Esophagus squamous epithelium (tissue), 5 donors: ENCODE measurements around the gene DPYSL4. TPM values are rescaled to one million over a fixed set of nuclear protein-coding genes. Genes with fewer than 3 reads are reported as not detected.

Experiments
- DNase-seq: peaks from one replicate; lab custom pipeline; 2025; lab: John Stamatoyannopoulos, UW
- H3K27ac ChIP-seq, 4 donors: fragments of 200-600 bp; sonication (generic); one replicate each; pipeline ENCODE4 v1.5.1; 2016 to 2019; ENCODE audit warnings: mild to moderate bottlenecking in 1 of 4
- H3K27me3 ChIP-seq, 4 donors: fragments of 200-600 bp; sonication (generic); 1 replicate in 3 of 4; 2 replicates in 1 of 4; pipeline versions ENCODE4 v1.5.1 to v1.6.0; 2017 to 2021; ENCODE audit warnings: antibody characterized with exemption in 1 of 4
- H3K36me3 ChIP-seq, 3 donors: fragments of 200-600 bp; sonication (generic); one replicate each; pipeline ENCODE4 v1.5.1; 2016 to 2019
- H3K4me1 ChIP-seq, 3 donors: fragments of 200-600 bp; sonication (generic); one replicate each; pipeline ENCODE4 v1.5.1; 2017 to 2019
- H3K4me3 ChIP-seq, 4 donors: fragments of 200-600 bp; sonication (generic); 1 replicate in 3 of 4; 2 replicates in 1 of 4; pipeline ENCODE4 v1.5.1; 2016 to 2019; ENCODE audit warnings: mild to moderate bottlenecking in 2 of 4, moderate library complexity in 1 of 4
- H3K9me3 ChIP-seq, 3 donors: fragments of 200-600 bp; sonication (generic); one replicate each; pipeline ENCODE4 v1.5.1; 2016 to 2019
- POLR2A ChIP-seq, 4 donors: fragments of 450-650 bp; IDR thresholded peaks; one replicate each; pipeline ENCODE4 v1.6.1; 2017; ENCODE audit warnings: antibody characterized with exemption in 4 of 4, mild to moderate bottlenecking in 4 of 4, moderate library complexity in 3 of 4
- WGBS, 2 donors: methylation state at CpG; one replicate each; pipeline ENCODE4 v1.1.5; 2018; 5-methylcytosine and 5-hydroxymethylcytosine counted together
- intact Hi-C: fragments of 100-400 bp; cut with DNase I; formaldehyde crosslinking; loops from one replicate; pipeline ENCODE4 v1.15.0; 2022
- total RNA-seq, 4 donors: library from RNA; depleted of rRNA; stranded (reverse); fragments of >200 nt; gene quantifications; one replicate each; pipeline ENCODE4 v1.1.0, GENCODE V29; 2016
- TF ChIP-seq, protein P1 (sequence below), 6 experiments: fragments of 450-650 bp in 4 of 6; fragments of 200-600 bp in 2 of 6; sonication (generic) in 2 of 6; IDR thresholded peaks; one replicate each; pipeline ENCODE4 v1.5.1; 2016 to 2019; ENCODE audit warnings: antibody characterized with exemption in 6 of 6, mild to moderate bottlenecking in 4 of 6, moderate library complexity in 4 of 6
- donor health status: DM: yes; HTN: yes; CAD: no.

The DPYSL4 gene
- total RNA-seq, 4 donors from 2014 or later = 0.95 to 1.6 TPM; not detected in 2

DNA sequence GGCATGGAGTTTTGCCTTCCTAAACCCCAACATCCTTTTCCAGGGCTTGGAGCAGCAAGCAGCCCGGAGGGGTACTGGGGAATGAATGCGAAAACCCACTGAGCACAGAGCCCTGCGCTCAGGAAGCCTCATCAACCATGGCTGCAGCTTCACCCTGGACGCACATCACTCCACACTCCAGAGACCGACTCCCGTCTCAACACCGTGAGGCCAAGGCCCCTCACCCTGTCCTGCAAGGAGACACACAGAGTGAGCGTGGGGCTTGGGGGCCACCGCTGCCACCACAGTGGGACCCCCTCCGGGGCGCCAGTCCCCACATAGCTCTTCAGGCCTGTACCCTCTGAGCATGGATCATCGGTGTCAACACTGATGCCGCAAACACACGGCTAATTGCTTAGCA lies 41.9 kb downstream of the DPYSL4 start:
- Histone ChIP-seq H3K9me3 (no peaks in the 10 kb centered on the region), H3K36me3 (no peaks in the 10 kb centered on the region), H3K27ac (no peak overlapping the region), H3K4me1 (peaks cover 0 to 15% (median 0%) of the 10 kb centered on the region in 3 donors), H3K4me3 (no peak overlapping the region), H3K27me3 (no peaks in the 10 kb centered on the region)
- WGBS, 2 donors = 90 to 100% methylated on average over 2 to 6 of the region's 14 CpGs
- TF ChIP-seq, protein P1, sequence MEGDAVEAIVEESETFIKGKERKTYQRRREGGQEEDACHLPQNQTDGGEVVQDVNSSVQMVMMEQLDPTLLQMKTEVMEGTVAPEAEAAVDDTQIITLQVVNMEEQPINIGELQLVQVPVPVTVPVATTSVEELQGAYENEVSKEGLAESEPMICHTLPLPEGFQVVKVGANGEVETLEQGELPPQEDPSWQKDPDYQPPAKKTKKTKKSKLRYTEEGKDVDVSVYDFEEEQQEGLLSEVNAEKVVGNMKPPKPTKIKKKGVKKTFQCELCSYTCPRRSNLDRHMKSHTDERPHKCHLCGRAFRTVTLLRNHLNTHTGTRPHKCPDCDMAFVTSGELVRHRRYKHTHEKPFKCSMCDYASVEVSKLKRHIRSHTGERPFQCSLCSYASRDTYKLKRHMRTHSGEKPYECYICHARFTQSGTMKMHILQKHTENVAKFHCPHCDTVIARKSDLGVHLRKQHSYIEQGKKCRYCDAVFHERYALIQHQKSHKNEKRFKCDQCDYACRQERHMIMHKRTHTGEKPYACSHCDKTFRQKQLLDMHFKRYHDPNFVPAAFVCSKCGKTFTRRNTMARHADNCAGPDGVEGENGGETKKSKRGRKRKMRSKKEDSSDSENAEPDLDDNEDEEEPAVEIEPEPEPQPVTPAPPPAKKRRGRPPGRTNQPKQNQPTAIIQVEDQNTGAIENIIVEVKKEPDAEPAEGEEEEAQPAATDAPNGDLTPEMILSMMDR (IDR thresholded peaks at IDR 0.05) = no peak
- TF ChIP-seq POLR2A (IDR thresholded peaks at IDR 0.05) = no peak
- no peak for DNase-seq
- intact Hi-C loops = no loop called here

DNA sequence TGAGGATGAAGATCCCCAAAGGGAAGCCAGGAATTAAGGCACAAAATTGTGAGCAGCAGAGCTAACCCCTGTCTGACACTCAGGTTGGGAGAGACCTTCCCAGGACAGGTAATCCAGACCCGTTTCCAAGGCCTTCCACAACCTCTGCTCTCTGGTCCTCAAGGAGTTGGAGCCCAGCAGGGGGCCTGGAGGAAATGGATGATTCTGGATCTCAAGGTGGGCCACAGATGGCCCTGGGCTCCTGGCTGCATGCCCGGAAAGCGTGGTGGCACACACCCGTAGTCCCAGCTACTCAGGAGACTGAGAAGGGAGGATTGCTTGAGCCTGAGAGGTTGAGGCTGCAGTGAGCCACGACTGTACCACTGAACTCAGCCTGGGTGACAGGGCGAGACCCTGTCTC lies 42.3 kb downstream of the DPYSL4 start:
- Histone ChIP-seq H3K27ac (no peak overlapping the region), H3K27me3 (no peaks in the 10 kb centered on the region), H3K4me1 (peaks cover 0 to 15% (median 0%) of the 10 kb centered on the region in 3 donors), H3K36me3 (no peaks in the 10 kb centered on the region), H3K9me3 (no peaks in the 10 kb centered on the region), H3K4me3 (no peak overlapping the region)
- 88 to 91% methylated on average over 4 to 6 of the region's 6 CpGs for WGBS, 2 donors
- TF ChIP-seq POLR2A (IDR thresholded peaks at IDR 0.05) = no peak
- TF ChIP-seq, protein P1 (IDR thresholded peaks at IDR 0.05) = no peak
- intact Hi-C loops = no loop called here
- DNase-seq = no peak

DNA sequence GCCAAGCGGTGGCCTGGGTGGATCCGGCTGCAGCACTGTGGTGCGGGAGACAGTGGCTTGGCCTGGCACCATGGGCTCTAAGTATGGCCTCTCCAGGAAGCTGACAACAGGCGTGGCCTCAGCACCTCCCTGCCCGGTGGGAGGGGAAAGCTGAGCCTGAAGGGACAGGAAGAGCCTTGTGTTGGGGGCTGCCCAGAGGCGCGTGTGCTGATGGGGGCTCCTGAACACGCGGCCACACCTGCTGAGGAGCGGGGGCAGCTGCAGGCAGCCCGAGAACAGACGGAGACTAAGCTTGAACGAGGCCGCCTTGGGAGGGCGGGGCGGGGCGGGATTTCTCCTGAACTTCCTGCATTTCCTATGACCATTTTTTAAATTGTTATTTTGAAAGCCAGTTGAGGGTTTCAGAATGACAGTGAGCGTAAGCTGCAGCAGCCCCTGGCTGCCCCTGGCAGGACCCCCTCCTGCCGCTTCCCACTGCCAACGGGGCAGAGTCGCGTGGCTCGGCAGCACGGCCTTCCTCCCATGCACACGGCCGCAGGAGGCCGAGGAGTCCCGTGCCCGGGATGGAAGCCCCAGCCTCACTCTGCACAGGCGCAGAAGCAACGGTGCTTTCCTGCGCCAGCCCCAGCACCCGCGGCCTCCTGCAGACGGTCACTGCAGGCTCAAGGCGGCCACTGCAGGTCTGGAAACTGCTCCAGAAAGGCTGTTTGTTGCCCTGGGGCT lies 43.2 kb downstream of the DPYSL4 start:
- DNase-seq = no peak
- Histone ChIP-seq H3K9me3 (no peaks in the 10 kb centered on the region), H3K27ac (peak overlapping the region; percentile 32 to 66 (median 54)), H3K36me3 (no peaks in the 10 kb centered on the region), H3K27me3 (no peaks in the 10 kb centered on the region), H3K4me1 (peaks cover 0 to 15% (median 0%) of the 10 kb centered on the region in 3 donors), H3K4me3 (peak overlapping the region; percentile 19 to 49 (median 27))
- intact Hi-C loops = no loop called here
- 40 to 86% methylated on average over 5 to 13 of the region's 36 CpGs for WGBS, 2 donors
- TF ChIP-seq, protein P1 (IDR thresholded peaks at IDR 0.05) = no peak
- peak in 1 of 4 donors; percentile 17 for TF ChIP-seq POLR2A (IDR thresholded peaks at IDR 0.05)

DNA sequence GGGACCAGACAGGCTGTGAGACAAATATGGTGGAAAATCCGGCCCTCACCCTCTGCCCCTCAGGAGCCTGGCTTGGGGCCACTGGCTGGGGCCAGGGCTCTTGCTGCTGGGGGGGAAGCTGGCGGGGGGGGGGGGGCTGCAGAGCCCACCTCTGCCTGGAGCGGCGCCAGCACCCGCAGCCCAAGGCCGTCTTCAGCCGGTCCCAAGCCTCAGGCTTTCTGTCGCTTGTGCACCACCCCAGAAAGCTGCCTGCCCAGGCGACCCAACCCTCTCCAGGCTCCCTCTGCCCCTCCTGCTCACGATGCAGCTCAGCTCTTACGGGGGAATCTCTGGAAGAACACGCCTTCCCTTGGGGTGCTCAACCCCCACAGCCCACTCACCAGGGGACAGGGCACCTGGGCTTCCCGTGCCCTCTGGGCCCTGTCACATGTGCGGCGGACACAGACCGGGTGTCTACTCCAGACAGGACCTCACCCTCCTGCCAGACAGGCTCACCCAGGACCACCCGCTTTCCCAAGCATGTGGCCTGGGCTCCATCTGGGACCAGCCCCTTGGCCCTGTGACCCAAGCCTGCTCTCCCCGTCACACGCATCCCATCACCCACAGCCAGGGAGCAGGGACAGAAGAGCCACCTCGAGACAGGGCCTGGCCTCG lies 43.9 kb downstream of the DPYSL4 start:
- peak overlapping the region; percentile 32 to 66 (median 54) for H3K27ac ChIP-seq
- TF ChIP-seq, protein P1 (IDR thresholded peaks at IDR 0.05) = no peak
- TF ChIP-seq POLR2A (IDR thresholded peaks at IDR 0.05) = no peak
- H3K4me3 ChIP-seq = peak overlapping the region in 3 of 4 donors; percentile 19 to 49 (median 35)

DNA sequence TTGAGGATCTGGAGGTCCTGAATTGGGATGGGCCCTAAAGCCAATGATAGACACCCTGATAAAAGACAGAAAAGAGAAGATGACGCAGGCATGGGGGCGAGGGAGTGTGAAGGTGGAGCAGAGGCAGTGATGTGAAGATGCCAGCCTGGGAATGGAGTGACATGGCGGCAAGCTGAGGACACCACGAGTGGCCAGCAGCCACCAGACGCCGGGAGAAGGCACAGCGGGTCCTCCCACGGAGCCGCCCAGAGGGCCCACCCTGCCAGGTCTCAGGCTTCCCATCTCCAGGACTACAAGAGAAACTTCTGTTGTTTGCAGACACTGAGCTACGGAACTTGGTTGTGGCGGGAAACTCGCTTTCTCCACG lies 44.9 kb downstream of the DPYSL4 start:
- Histone ChIP-seq H3K4me1 (peaks cover 0 to 15% (median 0%) of the 10 kb centered on the region in 3 donors), H3K4me3 (no peak overlapping the region), H3K36me3 (no peaks in the 10 kb centered on the region), H3K27me3 (no peaks in the 10 kb centered on the region), H3K9me3 (no peaks in the 10 kb centered on the region), H3K27ac (no peak overlapping the region)
- DNase-seq = no peak
- 82 to 94% methylated on average over 9 of the region's 13 CpGs for WGBS, 2 donors
- TF ChIP-seq, protein P1 (IDR thresholded peaks at IDR 0.05) = no peak
- TF ChIP-seq POLR2A (IDR thresholded peaks at IDR 0.05) = no peak
- intact Hi-C loops = no loop called here

More for the DNA sequence above, 43.9 kb downstream of the DPYSL4 start:
- H3K27me3 ChIP-seq = no peaks in the 10 kb centered on the region
- H3K4me1 ChIP-seq = peaks cover 0 to 15% (median 0%) of the 10 kb centered on the region in 3 donors
- H3K9me3 ChIP-seq = no peaks in the 10 kb centered on the region
- no peaks in the 10 kb centered on the region for H3K36me3 ChIP-seq
- 70 to 83% methylated on average over 2 to 12 of the region's 21 CpGs for WGBS, 2 donors
- intact Hi-C loops = no loop called here
- no peak for DNase-seq
